Fibroblast of lung (primary cell): ENCODE results near the gene ITGAL.

ENCODE experiments used
- CTCF ChIP-seq, 2 donors: IDR thresholded peaks in 1 of 2; conservative IDR thresholded peaks in 1 of 2; 1 replicate in 1 of 2; 2 replicates in 1 of 2; pipeline ENCODE4 v1.5.1; 2011 to 2012; ENCODE audit warnings: low read length in 2 of 2, control low read depth in 1 of 2, inconsistent platforms in 1 of 2, low read depth in 1 of 2, mild to moderate bottlenecking in 1 of 2
- EZH2 ChIP-seq: IDR thresholded peaks from 2 replicates; pipeline ENCODE4 v1.5.1; 2012; ENCODE audit warnings: low read length, control low read depth, mild to moderate bottlenecking; ENCODE audit errors: missing control alignments

DNA sequence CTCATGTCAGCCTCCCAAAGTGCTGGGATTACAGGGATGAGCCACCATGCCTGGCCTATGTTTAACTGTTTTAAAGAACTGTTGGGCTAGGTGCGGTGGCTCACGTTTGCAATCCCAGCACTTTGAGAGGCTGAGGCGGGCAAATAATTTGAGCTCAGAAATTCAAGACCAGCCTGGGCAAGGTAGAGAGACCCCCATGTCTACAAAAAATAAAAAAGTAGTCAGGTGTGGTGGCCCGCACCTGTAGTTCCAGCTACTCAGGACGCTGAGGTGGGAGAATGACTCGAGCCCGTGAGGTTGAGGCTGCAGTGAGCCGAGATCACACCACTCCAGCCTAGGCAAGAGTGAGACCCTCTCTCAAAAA is 1.9 kb upstream of the ITGAL start:
- TF ChIP-seq CTCF (conservative IDR thresholded peaks at IDR 0.05 in 1 of 2, IDR thresholded peaks at IDR 0.05 in 1 of 2; ENCODE audit: low read depth in 1 of 2, low read length in 2 of 2) (no peak), EZH2 (no peak)
